SKM-1 (cell line): ENCODE data around the gene PLXNA4.

Experiments used
- DNase-seq: peaks from one replicate; lab custom pipeline; 2025; ENCODE audit not compliant: unreplicated experiment; lab: John Stamatoyannopoulos, UW

PLXNA4 gene

GRCh38 chr7:132250480-132251326 lies 325.6 kb downstream of the PLXNA4 start:
- DNase-seq, result no peak

GRCh38 chr7:132249256-132249971 lies 326.9 kb downstream of the PLXNA4 start:
- no peak for DNase-seq

- DNase-seq, result no peak
Measured at GRCh38 chr7:132248841-132249240, 327.4 kb downstream of the PLXNA4 start.

- DNase-seq, result no peak
Measured at GRCh38 chr7:132247995-132248618, 328.2 kb downstream of the PLXNA4 start.

- no peak for DNase-seq
Measured at GRCh38 chr7:132246591-132246990, 329.7 kb downstream of the PLXNA4 start.

- no peak for DNase-seq
Measured at GRCh38 chr7:132245539-132245938, 330.7 kb downstream of the PLXNA4 start.

GRCh38 chr7:132244903-132245480 lies 331.3 kb downstream of the PLXNA4 start:
- DNase-seq, result no peak

GRCh38 chr7:132243463-132243862 lies 332.8 kb downstream of the PLXNA4 start:
- no peak for DNase-seq

- no peak for DNase-seq
Measured at GRCh38 chr7:132243051-132243450, 333.2 kb downstream of the PLXNA4 start.

- no peak for DNase-seq
Measured at GRCh38 chr7:132242192-132242812, 334.0 kb downstream of the PLXNA4 start.

- DNase-seq, result no peak
Measured at GRCh38 chr7:132240821-132241422, 335.3 kb downstream of the PLXNA4 start.

GRCh38 chr7:132240262-132240661 lies 336.0 kb downstream of the PLXNA4 start:
- DNase-seq, result no peak

GRCh38 chr7:132239422-132239994 lies 336.8 kb downstream of the PLXNA4 start:
- DNase-seq, result no peak

GRCh38 chr7:132234711-132235110 lies 341.6 kb downstream of the PLXNA4 start:
- DNase-seq, result no peak

- DNase-seq, result no peak
Measured at GRCh38 chr7:132232406-132232805, 343.9 kb downstream of the PLXNA4 start.

GRCh38 chr7:132230462-132230861 lies 345.8 kb downstream of the PLXNA4 start:
- no peak for DNase-seq

GRCh38 chr7:132228240-132228639 lies 348.0 kb downstream of the PLXNA4 start:
- DNase-seq, result no peak

- no peak for DNase-seq
Measured at GRCh38 chr7:132226957-132227290, 349.3 kb downstream of the PLXNA4 start.

GRCh38 chr7:132226046-132226956 lies 350.0 kb downstream of the PLXNA4 start:
- no peak for DNase-seq
